ENCODE measurements around the gene SEC31A.

SEC31A gene

DNA sequence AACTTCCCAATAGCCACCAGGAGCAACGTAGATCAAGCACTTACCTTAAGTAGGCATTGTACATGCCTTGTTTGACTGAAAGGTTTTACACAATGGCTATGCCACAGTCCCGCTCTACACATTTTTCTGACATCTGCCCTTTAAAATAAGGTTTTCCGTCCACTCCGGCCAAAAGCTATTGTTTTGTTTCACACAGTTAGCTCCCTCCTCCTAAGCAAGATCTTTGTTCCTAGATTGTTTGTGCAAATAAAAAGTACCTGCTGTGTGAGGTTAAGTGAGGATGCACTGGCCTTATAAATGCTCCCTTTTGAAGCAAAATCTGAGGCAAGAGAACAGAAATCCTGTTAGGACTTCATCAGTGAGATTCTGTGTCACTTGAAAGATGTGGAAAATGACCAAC is 104.1 kb downstream of the SEC31A start:
- no peak for DNase-seq (ENCODE audit: low read depth in 2 of 2)
- H3K4me3 ChIP-seq (replicated peaks in 1 of 2; ENCODE audit: low read depth in 2 of 2, low read length in 2 of 2) = no peak overlapping the region
- TF ChIP-seq, protein P1, sequence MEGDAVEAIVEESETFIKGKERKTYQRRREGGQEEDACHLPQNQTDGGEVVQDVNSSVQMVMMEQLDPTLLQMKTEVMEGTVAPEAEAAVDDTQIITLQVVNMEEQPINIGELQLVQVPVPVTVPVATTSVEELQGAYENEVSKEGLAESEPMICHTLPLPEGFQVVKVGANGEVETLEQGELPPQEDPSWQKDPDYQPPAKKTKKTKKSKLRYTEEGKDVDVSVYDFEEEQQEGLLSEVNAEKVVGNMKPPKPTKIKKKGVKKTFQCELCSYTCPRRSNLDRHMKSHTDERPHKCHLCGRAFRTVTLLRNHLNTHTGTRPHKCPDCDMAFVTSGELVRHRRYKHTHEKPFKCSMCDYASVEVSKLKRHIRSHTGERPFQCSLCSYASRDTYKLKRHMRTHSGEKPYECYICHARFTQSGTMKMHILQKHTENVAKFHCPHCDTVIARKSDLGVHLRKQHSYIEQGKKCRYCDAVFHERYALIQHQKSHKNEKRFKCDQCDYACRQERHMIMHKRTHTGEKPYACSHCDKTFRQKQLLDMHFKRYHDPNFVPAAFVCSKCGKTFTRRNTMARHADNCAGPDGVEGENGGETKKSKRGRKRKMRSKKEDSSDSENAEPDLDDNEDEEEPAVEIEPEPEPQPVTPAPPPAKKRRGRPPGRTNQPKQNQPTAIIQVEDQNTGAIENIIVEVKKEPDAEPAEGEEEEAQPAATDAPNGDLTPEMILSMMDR (IDR thresholded peaks at IDR 0.05; ENCODE audit: low read depth, low read length) = no peak

DNA sequence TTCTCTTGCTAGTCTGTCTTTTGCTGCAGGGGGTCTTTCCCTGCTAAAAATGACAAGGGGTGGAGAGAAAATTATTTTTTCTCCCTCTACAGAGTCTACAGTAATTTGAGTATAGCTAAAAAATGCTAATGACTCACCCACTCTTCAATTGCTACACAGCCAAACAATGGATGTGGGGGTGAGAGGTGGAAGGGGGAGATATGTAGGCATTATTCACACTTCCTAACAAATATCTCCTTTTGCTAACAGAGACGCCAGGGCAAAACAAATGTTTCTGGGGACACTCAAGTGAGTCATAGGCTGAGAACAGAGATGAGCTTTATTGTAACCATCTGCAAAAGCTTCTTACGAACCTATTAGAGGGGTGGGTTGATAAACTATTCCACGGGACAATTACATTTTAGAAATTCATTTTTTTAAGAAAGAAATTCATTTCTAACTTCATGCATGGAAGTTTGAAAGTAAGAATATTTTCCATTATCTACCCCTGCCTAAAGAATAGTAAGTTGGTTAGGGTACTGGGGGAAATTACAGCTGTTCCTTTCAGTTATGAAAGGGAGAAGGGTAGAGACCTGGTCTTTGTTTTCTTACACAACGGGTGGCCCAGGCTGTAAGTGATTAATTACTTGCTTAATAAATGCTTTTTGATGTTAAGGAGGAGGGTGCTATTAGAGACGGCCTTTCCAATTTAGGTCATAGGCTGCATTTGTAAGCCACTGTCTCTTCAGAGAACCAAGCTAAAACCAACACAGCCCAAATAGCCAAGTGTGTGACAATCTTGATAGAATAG is 105.1 kb downstream of the SEC31A start:
- peak overlapping the region in 1 of 2 donors; percentile 8 for H3K4me3 ChIP-seq (replicated peaks in 1 of 2; ENCODE audit: low read depth in 2 of 2, low read length in 2 of 2)
- TF ChIP-seq, protein P1 (IDR thresholded peaks at IDR 0.05; ENCODE audit: low read depth, low read length) = no peak
- DNase-seq (ENCODE audit: low read depth in 2 of 2) = peak; percentile 92 to 94

DNA sequence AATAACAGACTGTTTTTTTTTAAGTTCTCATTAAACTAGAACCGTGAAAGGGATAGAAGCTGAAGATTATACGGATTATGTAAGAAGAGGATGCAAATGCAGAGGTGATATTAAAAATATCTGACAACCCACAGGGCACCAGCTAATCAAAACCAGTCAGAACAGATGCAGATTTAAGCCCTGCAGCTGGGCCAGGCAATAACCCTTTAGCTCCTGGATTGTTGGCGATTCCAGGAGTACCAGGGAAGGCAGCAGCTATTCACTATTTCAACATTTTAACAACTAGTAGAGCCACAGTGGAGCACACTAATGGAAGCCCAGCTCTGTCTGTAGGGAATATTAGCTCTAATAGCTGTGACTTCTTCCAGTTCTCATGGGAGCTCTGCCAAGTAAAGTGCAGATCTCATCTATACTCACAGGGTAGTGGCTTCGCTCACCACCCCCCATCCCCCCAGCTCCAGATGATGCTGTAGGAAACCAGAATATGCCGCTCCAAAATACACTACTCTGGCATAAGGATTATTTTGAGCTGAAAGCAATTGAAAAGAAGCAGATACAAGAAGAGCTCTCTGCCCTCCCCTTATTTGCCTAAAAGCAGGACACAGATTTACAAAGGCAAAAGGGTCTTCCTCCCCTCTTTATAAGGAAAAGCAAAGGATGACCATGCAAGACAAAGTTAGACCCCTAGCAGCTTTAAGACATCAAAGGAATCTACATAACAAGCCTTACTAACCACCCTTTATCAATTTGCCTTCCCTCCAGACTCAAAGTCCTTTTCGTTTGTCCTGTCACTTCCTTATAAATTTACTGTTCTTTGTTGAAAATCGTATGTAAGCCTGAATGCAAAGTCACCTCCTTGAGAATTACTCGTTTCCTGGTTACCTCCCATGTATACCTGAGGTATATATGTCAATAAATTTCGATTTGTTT is 106.0 kb downstream of the SEC31A start:
- H3K4me3 ChIP-seq (replicated peaks in 1 of 2; ENCODE audit: low read depth in 2 of 2, low read length in 2 of 2) = peak overlapping the region; percentile 2 to 8
- DNase-seq (ENCODE audit: low read depth in 2 of 2) = peak; percentile 66 to 67
- TF ChIP-seq, protein P1 (IDR thresholded peaks at IDR 0.05; ENCODE audit: low read depth, low read length) = no peak

DNA sequence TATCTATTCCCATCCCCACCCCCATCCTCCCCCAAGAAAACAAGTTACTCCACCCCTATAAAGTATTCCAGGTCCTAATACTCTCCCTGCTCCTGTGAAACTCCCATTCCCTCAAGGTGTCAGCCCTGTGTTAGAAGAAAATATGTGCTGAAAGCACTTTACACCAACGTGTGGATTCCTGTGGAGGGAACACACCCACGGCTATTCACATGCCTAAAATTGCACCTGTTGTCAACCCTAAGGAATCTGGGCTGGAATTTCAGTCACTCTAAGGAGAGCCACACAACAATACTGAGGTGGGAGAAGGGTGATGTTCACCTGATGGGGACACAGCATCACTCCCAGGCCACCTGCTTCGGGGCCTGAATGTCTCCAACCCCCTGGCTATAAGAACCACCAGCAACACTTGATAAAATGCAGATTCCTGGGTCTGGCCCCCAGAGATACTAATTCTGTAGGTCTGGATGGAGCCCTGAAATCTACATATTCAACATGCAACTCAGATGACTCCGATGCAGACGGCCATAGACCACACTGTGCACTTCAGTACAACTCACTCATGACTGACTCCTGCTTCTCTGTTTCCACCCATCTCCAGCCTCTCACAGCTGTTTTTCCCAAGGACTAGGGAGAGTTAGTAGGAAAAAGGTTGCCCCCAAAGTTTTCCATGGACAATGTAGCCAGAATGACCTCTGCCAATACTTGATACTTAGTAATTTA is 108.2 kb downstream of the SEC31A start:
- no peak for DNase-seq (ENCODE audit: low read depth in 2 of 2)
- H3K4me3 ChIP-seq (replicated peaks in 1 of 2; ENCODE audit: low read depth in 2 of 2, low read length in 2 of 2) = no peak overlapping the region
- TF ChIP-seq, protein P1 (IDR thresholded peaks at IDR 0.05; ENCODE audit: low read depth, low read length) = no peak

DNA sequence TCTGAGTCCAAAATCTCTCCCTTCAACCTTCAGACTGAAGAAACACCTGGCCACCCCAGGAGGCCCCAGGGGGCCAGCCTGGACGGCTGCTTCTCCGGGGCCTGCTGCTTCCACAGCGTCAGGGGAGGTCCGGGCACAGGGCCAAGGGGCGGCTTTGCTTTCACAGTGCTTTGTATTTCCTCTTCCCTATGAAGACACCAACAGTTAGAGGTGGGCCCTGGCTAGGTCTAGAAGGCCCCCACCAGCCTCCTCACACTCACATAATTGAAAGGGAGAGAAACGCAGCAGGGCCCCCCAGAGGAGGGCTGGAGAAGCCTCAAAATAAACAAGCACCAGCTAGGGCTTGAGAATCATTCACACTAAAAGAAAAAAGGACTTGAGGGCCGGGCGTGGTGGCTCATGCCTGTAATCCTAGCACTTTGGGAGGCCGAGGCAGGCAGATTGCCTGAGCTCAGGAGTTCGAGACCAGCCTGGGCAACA is 110.2 kb downstream of the SEC31A start:
- H3K4me3 ChIP-seq (replicated peaks in 1 of 2; ENCODE audit: low read depth in 2 of 2, low read length in 2 of 2) = no peak overlapping the region
- TF ChIP-seq, protein P1 (IDR thresholded peaks at IDR 0.05; ENCODE audit: low read depth, low read length) = peak; percentile 7
- peak; percentile 68 to 76 for DNase-seq (ENCODE audit: low read depth in 2 of 2)

DNA sequence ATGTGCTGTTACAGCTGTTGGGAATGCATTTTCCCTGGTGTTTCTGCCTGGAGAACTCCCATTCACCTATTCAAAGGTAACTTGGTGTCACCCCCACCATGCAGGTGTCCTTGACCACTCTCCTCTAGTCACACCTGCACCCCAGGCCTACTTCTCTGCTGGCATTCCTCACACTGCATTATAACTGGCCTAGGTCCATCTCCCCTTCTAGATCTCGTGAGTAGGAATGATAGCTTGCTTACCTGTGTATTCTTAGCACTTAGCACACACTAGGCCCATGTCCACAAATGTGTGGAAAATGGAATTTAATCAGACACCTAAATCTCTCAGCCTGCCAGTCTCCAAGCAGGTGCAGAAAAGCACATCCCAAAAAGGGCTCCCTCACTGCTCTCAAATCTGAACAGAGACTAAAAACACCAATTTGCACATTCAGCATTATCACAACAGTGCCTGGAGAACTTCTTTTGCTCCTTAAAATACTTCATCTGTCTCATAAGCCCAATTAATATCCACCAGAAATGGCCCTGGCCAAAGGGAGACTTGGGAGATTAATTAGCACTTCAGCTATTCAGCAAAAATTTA is 110.7 kb downstream of the SEC31A start:
- H3K4me3 ChIP-seq (replicated peaks in 1 of 2; ENCODE audit: low read depth in 2 of 2, low read length in 2 of 2) = no peak overlapping the region
- no peak for DNase-seq (ENCODE audit: low read depth in 2 of 2)
- TF ChIP-seq, protein P1 (IDR thresholded peaks at IDR 0.05; ENCODE audit: low read depth, low read length) = no peak

All from cardiac fibroblast (primary cell).